HG02588 (cell line): ENCODE results near the gene RBFOX2.

ENCODE experiments used
- ATAC-seq: cut with Tn5 transposase; IDR thresholded peaks from one replicate; pipeline ENCODE4 v1.9.1; 2021; ENCODE audit warnings: mild to moderate bottlenecking, moderate library complexity; ENCODE audit not compliant: unreplicated experiment

The RBFOX2 gene

DNA sequence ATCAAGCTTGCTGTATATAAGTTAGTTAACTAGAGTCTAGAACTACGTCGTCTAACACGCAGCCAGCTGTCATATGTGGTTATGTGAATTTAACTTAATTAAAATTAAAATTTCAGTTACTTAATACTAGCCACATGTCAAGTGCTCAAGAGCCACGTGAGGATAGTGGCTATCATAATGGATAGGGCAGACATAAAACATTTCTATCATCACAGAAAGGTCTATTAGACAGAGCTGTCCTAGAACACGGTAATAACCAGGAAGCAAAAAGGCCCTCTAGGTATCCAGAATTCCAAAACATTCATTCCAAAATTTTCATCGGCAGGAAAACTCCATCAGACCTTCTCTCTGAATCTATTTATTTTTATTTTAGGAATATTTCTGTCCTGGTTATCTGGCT lies 123.9 kb downstream of the RBFOX2 start:
- no peak for ATAC-seq

DNA sequence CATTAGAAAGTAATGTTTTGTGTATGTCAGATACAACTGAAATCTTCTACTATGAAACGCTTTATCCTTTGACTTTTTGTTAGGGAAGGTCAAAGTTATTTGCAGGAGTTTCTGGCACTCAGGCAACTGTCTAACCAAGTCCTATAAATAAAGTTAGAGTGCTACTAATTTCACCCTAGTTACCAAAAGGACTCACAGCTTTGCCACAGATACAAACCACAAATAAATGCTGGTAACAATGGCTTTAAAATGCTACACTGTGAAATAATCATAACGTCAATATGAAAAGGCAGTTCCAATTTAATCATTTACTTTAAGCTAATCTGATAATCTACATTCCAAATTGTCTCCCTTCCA lies 124.3 kb downstream of the RBFOX2 start:
- ATAC-seq: no peak

DNA sequence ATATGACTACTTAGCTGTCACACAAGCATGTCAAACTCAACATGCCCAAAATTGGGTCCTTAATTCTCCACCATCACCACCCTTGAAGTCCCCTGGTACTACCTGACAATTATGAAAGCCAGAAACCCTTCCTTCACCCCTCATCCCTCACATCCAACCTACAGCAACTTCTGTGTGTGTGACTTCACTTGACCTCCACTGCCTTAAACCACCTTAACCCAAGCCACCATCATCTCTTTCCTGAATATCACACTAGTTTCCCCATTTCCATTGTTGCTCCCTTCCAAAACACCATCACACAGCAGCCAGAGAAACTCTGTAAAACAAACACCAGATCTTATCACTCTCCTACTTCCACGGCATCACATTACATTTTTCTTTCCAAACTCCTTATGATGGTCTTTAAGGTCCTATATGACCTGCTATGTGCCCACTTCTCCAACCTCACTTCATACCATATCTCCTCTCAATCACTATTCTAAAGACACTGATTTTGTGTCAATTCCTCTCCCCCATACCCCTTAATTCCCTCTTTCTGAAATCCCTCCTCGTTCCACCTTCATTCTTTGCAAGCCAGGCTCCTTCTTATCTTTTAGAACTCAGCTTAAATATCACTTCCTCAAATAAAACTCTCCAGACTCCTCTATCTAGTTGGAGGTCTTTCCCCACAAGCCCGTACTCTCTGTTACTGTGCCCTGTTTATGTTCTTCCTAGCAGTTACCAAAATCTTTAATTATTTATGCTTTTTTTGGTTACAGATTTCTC lies 124.9 kb downstream of the RBFOX2 start:
- ATAC-seq: no peak

DNA sequence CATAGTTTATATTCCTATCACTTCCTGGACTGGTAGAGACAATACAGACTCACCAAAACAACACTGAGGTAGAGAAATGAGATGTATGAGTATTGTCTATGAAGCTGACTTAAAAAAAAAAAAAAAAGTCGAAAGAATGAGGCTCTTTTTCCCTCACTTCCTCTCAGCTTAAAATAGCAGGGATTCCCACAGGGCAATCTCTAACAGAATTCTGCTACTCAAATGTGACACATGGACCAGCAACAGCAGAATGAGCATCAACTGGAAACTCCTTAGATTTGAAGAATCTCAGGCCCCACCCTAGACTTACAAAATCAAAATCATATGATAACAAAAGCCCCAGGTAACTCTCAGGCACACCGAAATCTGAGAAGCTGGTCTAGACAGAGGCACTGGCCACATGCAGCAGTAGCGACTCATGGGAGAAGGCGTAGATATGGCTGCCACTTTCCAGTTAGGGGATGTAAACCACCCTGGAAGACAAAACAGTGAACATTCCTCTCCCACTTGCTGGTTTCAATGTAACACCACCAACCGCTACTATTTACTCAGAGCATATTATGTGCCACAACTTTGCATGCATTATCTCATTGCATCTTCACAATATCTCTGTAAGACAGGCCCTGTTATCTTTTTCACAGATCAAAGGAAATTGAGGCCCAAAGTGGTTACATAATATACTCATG lies 128.0 kb downstream of the RBFOX2 start:
- no peak for ATAC-seq

DNA sequence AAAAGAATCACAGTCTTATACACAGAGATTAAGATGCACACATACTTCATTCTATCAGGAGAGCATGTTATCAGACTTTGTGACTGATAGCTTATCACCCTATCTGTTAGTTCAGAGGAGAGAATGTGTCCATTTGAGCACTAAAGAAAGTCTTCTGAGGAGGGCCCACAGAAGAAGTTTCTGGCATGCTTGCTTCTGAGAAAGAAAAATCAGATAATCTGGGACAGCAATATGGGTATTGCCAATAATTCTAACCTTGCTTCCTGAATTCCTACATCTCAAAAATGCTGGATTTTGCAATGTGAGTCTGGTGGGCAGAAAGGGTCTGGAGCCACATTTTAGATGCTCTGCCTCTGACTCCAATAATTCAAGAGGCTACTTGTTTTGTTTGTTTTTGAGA lies 128.9 kb downstream of the RBFOX2 start:
- no peak for ATAC-seq

DNA sequence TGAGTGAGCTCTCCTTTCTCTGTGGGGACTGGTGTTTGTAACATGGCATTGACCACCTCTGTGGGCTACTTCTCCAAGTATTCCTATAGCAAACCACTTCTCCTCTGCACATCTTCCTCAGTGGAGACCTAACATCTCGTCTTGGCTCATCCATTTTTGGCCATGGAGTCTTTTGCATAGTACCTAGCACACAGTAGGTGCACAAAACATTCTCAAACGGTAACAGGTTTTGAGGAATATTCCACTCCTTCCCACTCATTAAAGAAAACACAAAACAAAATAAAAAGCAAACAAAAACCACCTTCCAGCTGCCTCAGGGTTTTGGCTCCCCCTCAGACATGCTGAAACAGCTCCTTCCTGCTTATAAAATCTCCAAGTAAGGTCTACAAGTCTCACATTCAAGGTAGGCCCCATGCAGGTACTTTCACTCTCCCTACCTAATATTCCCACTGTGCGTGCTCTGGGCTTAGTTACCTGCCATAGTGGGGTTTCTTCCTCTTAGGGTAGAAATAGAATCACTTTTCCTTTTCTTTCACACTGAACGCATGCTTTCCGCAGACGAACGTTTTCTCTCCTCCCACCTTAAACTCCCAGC lies 132.4 kb downstream of the RBFOX2 start:
- ATAC-seq: no peak

DNA sequence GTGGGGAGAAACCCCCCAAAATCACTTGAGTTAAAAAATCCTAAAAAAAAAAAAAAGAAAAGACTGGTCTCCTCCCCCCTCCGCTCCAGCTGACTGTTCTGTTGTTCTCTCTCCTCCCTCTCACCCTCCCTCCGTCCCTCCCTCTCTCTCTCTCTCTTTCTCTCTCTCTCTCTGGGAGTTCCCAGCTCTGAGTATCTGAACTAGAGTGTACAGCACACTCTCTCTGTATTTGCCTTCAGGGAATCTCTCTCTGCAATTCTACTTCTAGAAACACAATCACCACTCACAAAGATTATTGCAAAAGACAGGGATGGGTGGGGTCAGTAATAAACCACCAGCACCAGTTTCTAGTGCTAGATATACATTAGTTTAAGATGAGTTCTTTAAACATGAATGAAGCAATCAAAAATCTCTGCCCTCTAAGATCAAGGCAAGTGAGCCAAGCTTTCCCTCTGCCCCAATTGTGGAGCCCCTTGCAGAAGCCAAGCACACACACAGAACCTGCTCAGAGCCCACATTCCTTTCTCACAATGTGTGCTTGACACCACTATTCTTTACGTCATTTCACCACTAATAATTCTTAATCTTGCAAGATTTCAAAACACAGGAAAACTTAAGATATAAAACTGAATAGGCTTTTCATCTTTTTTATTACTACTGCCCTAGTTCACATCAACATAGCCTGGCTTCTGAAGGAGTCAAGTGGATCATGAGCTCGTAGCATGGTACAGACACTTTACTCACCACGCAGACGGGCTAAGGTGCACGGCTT lies 133.5 kb downstream of the RBFOX2 start:
- ATAC-seq: no peak

DNA sequence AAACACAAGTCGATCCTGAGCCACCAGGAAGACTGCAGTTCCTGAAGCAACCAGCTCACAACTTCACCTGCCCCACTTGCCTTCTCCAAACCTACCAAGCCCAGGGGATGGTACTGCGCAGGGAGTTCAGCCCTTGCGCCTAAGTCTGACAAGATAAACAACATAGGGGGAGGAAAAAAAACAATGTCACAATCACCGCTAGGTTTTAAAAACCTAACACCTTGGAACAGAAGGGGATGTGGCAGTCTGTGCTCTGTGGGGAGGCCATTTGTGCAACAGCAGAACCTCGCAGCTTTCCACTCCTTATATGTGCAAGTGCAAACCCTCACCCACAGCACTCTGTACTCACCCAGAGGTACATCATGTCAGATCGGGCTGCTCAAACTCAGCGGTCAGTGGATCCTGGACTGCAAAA lies 134.2 kb downstream of the RBFOX2 start:
- no peak for ATAC-seq

DNA sequence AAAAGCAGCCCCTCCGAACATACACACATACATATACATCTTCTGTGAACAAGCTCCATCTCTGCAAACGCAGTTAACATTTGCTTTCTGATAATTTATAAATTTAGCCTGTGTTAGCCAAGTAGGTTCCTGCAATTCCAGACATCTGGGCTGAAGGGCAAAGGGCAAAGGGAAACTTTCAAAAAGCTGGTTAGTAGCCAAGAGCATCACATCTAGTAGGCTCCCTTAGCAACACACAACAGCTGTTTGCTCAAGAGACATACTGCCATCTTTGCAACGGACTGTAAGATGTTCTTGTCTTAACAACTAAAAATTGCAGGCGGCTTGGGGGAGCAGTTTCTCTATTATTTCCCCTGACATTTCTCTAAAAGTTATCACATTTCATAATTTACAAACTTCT lies 134.9 kb downstream of the RBFOX2 start:
- ATAC-seq: no peak

DNA sequence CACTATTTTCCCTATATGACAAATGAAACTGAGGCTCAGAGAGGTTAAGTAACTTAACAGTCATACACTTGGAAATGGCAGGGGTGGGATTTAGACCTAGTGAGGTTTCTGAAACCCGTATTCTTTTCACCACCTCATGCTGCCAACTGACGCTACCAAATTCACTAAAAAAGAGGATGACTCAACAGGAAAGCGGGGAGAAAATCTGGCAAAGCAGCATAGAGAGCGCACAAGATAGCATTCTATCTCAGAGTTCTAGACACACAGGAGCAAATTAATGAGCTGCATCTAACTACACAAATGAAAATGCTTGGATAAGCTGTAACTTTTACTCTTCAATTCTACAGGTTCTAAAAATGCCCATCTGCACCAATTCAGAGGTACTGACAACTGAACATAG lies 136.4 kb downstream of the RBFOX2 start:
- ATAC-seq: no peak

DNA sequence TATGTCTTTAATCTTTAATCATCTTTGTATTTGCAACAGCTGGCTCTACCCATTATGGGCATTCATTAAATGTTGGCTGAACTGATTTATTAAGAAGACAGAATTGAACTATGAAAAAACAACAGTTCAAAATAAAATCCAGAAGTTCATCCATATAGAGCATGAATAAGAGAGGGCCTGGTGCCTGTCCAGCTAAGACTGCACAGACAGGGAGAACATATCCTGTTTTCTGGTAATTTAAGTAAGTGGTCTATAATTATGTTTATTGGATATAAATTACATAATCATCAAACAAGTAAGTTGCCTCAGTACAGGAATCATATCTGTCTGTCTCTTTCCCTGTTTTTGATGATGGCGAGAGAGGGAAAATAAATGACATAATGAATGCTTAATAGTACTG lies 137.2 kb downstream of the RBFOX2 start:
- ATAC-seq: no peak

DNA sequence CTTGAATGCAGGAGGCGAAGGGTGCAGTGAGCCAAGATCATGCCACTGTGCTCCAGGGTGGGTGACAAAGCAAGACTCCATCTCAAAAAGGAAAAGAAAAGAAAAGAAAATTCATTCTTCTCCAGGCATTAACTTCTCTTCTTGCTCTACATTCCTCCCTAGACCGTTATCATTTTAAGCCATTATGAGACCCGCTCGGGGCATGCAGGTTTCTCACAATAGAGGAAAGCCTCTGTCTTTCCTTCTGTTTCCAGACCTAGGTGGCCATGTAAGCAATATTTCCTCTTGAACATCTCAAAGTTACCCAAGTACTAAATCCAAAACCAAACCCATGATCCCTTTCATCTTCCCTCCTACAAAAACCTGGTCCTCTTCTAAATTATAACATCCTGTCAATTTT lies 139.6 kb downstream of the RBFOX2 start:
- no peak for ATAC-seq

DNA sequence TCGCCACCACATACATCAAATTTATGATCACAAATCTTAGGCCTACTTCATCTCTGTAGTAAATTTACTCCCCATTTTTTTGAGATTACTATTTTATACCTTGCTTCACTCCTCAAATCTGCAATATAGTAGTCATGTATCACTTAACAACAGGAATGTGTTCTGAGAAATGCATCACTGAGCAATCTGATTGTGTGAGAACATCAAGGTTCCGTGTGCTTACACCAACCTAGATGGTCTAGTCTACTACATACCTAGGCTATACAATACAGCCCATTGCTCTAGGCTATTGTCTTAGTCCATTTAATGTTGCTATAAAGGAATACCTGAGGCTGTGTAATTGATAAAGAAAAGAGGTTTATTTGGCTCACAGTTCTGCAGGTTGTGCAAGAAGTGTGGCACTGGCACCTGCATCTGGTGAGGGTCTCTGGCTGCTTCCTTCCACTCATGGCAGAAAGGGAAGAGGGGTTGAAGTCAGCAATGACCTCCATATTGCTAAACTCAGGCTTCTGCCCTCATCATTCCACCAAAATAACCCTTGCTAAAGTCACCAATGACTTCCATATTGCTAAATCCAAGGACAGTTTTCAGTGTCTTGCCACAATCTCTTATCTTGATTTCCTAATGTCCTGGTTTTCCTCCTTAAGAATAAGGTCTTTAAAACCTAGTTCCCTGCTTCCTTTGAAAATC lies 140.3 kb downstream of the RBFOX2 start:
- no peak for ATAC-seq

DNA sequence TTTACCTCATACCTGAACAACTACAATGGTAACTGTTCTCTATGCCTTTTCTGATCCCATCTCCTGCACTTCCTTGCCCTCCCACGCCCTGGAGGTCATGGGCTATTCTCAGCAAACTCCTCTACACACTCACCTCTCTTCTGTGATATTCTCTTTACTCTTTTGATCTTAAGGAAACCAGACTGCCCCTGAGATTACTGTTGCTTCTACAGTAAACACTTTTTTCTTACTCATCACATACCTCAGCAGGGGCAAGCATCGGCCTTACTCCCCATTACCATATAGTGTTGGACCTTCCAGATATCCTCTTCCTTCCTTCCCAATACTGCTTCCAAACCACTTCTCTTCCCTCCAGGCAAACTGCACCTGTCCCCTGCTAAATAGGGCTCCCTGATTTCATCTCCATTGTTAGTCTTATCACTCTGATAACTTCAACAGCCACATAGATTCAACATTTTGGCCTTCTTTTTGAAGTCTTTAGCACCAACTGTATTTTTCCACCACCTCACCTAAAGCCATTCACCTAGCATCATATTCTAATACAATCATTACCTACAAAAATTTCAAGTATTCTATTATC lies 141.2 kb downstream of the RBFOX2 start:
- ATAC-seq: no peak

DNA sequence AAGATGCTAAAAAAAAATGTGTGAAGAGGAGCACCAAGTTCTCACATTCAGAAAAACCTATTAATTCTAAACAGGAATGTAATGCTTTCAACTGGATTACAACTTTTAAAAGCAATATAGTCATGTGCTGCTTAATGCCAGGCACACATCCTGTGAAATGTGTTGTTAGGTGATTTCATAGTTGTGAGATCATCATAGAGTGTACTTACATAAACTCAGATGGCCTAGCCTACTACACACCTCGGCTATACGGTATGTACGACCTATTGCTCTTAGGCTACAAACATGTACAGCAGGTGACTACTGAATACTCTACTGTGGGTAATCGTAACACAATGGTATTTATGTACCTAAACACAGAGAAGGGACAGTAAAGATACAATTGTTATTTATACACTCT lies 142.3 kb downstream of the RBFOX2 start:
- no peak for ATAC-seq

DNA sequence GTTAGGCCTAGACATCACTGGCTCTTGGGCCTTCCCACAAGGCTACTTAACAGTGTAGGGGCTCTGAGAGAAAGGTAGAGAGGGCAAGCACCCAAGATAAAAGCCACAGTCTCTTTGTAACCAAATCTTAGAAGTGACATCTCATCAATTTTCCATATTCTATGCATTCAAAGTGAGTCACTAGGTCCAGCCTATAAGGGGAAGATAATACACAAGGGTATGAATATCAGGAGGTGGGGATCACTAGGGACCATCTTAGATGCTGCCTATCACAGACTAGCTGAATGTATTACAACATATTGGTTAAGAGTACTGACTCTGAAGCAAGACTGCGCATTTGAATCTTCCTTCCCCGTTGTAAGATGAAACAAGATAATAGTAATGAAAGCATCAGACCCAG lies 144.1 kb downstream of the RBFOX2 start:
- ATAC-seq: no peak

DNA sequence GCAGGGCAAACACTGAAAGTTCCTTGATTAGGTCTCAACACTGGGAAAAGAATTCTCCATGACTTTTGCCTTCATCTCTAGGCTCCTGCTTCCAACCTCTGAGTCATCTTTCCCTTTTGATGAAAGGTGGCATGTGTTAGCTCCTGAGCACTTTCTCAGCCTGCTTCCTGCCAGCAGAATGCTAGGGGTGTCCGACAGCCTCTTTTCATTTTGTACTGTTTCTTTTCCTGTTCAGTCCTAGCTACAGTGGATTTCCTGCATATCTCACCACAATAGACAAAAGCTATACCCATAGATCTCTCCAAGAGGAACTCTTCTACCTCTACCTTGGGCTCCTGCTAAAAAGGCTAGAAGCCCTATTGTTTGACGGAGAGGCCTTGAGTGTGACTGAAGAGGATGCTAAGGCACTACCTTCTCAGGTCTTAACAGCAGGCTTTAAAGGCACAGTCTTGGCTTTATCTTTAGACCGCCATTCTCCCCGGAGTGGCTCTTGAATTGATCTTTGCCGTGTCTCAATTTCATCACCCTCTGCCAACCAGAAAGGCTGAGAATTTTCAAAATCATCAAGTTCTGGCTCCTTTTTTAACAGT lies 145.5 kb downstream of the RBFOX2 start:
- no peak for ATAC-seq

DNA sequence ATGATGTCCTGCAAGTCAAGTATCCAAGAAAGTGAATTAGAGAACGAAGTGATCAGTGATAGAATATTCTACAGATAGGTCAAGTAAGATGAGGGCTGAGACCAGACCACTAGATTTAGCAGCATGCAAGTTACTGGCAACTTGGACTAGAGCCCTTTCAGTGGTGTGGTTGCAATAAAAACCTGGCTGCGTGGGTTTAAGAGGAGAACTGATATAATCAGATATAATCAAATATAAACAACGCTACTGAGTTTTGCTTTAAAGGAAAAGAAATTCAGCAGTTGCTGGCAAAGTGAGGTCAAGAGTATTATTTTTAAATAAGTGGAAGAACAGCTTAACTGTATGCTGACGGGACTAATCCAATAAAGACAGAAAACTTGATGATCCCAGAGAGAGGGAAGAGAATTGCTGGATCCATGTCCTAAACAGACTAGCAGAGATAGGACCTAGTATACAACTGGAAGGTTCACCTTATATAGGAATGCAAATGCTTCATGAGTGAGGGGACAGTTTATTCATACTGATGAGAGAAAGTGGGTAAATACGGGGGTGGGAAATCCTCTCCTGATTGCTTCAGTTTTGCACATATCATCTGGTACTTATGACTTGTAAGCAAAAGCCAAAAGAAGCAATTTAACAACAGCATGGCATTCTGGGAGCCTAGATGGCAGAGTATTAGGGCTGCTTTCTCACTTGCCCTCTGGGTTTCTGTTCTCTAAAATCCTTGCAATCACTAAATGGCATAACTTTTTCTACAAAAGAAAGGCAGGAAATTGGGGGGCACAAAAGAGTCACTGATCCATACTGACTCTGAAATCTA lies 146.2 kb downstream of the RBFOX2 start:
- ATAC-seq: no peak

DNA sequence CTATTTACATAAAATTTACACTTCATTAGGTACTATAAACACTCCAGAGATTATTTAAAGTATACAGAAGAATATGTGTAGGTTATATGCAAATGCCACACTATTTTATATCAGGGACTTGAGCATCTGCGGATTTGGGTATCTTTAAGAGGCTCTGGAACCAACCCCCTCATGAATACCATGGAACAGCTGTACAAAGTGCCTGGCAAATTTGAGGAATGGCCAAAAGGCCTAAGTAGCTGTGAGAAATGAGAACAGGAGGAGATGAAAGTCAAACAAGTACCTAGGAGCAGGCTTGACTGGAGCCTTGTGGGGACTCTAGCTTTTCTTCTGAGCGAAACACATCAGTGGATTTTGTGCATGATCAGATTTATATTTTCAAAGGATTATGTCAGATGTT lies 149.3 kb downstream of the RBFOX2 start:
- no peak for ATAC-seq
